Nephron (organoid): ENCODE data around the gene RUVBL1.

Experiments used
- H3K27ac Mint-ChIP-seq, 3 experiments: 2 replicates each; pipeline ENCODE4 v1.8.0; 2020; ENCODE audit warnings: mixed read lengths in 3 of 3, mild to moderate bottlenecking in 2 of 3, moderate library complexity in 1 of 3
- H3K27me3 Mint-ChIP-seq: 2 replicates; pipeline ENCODE4 v1.8.0; 2021; ENCODE audit warnings: low read depth, mild to moderate bottlenecking, moderate library complexity, mixed read lengths
- H3K36me3 Mint-ChIP-seq: 2 replicates; pipeline ENCODE4 v1.8.0; 2020; ENCODE audit warnings: low read depth, mixed read lengths
- H3K4me1 Mint-ChIP-seq: 2 replicates; pipeline ENCODE4 v1.8.0; 2020; ENCODE audit warnings: mixed read lengths
- H3K4me3 Mint-ChIP-seq, 3 experiments: 2 replicates each; pipeline ENCODE4 v1.8.0; 2020; ENCODE audit warnings: mild to moderate bottlenecking in 3 of 3, mixed read lengths in 3 of 3, moderate library complexity in 2 of 3
- H3K9me3 Mint-ChIP-seq: 2 replicates; pipeline ENCODE4 v1.8.0; 2020; ENCODE audit warnings: mixed read lengths
- TF ChIP-seq, protein P1 (sequence below), 3 experiments: fragments of 200-600 bp; sonication (generic); IDR thresholded peaks; one replicate each; pipeline ENCODE4 v1.5.0; 2021; ENCODE audit warnings: antibody characterized with exemption in 3 of 3; ENCODE audit not compliant: unreplicated experiment in 3 of 3

Gene RUVBL1

DNA sequence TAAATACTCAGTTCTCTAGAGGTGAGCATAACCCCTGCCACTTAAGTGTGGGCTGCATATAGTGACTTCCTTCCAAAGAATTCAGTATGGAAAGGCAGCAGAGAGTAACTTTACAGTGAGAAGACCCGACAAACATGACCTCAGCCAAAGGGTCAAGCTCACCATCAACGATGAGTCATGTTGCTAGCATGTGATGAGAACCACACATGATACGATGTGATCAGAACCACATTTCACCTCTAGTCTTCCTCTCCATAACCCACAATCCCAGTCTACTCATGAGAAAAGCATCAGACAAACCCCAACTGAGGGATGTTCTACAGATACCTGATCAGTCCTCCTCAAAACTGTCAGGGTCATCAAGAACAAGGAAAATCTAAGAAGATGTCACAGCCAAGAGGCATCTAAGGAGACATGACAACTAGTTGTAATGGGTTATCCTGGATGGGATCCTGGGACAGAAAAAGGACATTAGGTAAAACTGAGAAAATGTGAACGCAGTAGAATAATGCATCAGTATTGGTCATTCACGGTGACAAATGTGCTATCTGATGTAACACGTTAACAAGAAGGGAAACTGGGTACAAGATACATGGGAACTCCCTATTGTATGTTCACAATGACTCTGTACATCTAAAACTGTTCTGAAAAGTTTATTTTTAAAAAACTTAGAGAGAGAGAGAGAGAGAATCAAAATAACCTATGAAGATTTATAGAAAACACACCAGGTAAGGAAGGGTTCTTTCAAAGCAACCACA, 43.1 kb downstream of the RUVBL1 start:
- H3K27ac Mint-ChIP-seq: no peak overlapping the region
- TF ChIP-seq, protein P1, sequence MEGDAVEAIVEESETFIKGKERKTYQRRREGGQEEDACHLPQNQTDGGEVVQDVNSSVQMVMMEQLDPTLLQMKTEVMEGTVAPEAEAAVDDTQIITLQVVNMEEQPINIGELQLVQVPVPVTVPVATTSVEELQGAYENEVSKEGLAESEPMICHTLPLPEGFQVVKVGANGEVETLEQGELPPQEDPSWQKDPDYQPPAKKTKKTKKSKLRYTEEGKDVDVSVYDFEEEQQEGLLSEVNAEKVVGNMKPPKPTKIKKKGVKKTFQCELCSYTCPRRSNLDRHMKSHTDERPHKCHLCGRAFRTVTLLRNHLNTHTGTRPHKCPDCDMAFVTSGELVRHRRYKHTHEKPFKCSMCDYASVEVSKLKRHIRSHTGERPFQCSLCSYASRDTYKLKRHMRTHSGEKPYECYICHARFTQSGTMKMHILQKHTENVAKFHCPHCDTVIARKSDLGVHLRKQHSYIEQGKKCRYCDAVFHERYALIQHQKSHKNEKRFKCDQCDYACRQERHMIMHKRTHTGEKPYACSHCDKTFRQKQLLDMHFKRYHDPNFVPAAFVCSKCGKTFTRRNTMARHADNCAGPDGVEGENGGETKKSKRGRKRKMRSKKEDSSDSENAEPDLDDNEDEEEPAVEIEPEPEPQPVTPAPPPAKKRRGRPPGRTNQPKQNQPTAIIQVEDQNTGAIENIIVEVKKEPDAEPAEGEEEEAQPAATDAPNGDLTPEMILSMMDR (IDR thresholded peaks at IDR 0.05; ENCODE audit: unreplicated experiment in 3 of 3): no peak
- peaks cover 21% of the 10 kb centered on the region for H3K27me3 Mint-ChIP-seq
- H3K9me3 Mint-ChIP-seq: no peaks in the 10 kb centered on the region
- H3K4me1 Mint-ChIP-seq: peaks cover 8% of the 10 kb centered on the region
- H3K4me3 Mint-ChIP-seq: no peak overlapping the region
- peaks cover 54% of the 10 kb centered on the region for H3K36me3 Mint-ChIP-seq

GRCh38 chr3:128079823-128080222, 43.8 kb downstream of the RUVBL1 start:
- Mint-ChIP-seq H3K27me3 (peaks cover 21% of the 10 kb centered on the region), H3K36me3 (peaks cover 50% of the 10 kb centered on the region), H3K4me1 (peaks cover 15% of the 10 kb centered on the region), H3K9me3 (no peaks in the 10 kb centered on the region), H3K27ac (no peak overlapping the region), H3K4me3 (no peak overlapping the region)
- TF ChIP-seq, protein P1 (IDR thresholded peaks at IDR 0.05; ENCODE audit: unreplicated experiment in 3 of 3): no peak

DNA sequence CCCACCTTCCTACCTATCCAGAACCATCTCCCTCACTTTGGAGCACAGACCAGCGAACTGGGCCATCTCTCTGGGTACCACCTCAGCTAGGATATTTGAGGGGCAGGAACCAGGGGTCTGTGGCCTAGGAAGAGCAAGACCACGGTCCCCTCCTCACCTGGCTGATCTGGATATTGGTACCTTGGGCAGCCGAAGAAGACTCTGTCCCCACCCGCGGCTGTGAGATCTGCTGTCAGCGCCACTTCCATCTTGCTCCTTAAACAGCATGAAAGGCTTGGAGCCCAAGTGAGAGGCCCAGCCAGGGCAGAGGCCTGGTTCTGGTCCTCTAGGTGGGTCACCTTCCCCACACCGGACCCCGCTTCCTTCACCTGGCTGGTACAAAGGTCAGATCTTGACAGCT, 44.7 kb downstream of the RUVBL1 start:
- H3K4me3 Mint-ChIP-seq: no peak overlapping the region
- TF ChIP-seq, protein P1 (IDR thresholded peaks at IDR 0.05; ENCODE audit: unreplicated experiment in 3 of 3): no peak
- peaks cover 43% of the 10 kb centered on the region for H3K36me3 Mint-ChIP-seq
- H3K9me3 Mint-ChIP-seq: no peaks in the 10 kb centered on the region
- no peak overlapping the region for H3K27ac Mint-ChIP-seq
- peaks cover 9% of the 10 kb centered on the region for H3K4me1 Mint-ChIP-seq
- peaks cover 21% of the 10 kb centered on the region for H3K27me3 Mint-ChIP-seq

DNA sequence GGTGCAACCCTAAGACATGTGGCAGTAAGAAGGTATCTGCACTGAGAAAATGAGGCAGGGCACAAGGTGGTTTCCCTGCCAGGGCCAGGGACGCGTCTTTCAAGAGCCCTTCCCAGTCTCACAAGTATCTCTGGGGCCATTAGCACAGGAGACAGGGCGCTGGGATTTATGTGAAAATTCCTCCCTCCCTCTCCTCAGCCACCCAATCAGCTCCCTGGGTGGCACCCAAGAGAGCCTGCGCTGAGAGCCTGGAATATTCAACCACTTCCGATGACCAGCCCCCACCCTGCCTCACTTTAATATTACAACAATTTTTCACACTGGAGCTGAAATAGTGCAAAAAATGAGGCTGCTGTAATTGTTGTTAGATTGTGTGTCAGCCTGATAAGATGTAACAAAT, 45.3 kb downstream of the RUVBL1 start:
- H3K9me3 Mint-ChIP-seq: no peaks in the 10 kb centered on the region
- peaks cover 43% of the 10 kb centered on the region for H3K36me3 Mint-ChIP-seq
- TF ChIP-seq, protein P1 (IDR thresholded peaks at IDR 0.05; ENCODE audit: unreplicated experiment in 3 of 3): no peak
- H3K27ac Mint-ChIP-seq: no peak overlapping the region
- H3K4me1 Mint-ChIP-seq: peaks cover 9% of the 10 kb centered on the region
- H3K4me3 Mint-ChIP-seq: peak overlapping the region; percentile 60 to 65 (median 62)
- H3K27me3 Mint-ChIP-seq: peaks cover 21% of the 10 kb centered on the region

DNA sequence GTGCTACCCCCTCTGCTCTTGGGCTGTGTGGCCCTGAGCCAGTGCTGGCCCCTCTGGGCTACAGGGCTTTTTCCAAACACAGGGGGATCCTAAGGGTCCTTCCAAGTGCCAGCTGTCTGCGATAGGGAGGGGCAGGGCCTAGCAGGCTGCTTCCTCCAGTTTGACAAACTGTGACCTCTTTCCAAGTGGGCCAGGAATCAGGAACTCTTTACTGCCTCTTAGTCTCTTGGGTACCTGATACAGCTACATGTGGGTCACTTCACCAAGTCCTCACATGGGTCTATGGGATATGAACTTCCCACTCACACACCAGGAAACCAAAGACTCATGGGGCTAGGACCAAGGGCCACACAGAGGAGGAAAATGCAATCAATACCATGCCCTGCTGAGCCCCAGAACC, 45.9 kb downstream of the RUVBL1 start:
- H3K36me3 Mint-ChIP-seq: peaks cover 37% of the 10 kb centered on the region
- peaks cover 9% of the 10 kb centered on the region for H3K4me1 Mint-ChIP-seq
- H3K4me3 Mint-ChIP-seq: peak overlapping the region; percentile 26 to 65 (median 55)
- H3K27ac Mint-ChIP-seq: no peak overlapping the region
- no peaks in the 10 kb centered on the region for H3K9me3 Mint-ChIP-seq
- peaks cover 15% of the 10 kb centered on the region for H3K27me3 Mint-ChIP-seq
- TF ChIP-seq, protein P1 (IDR thresholded peaks at IDR 0.05; ENCODE audit: unreplicated experiment in 3 of 3): no peak

- peaks cover 9% of the 10 kb centered on the region for H3K4me1 Mint-ChIP-seq
- peaks cover 34% of the 10 kb centered on the region for H3K36me3 Mint-ChIP-seq
- H3K27ac Mint-ChIP-seq: no peak overlapping the region
- peaks cover 14% of the 10 kb centered on the region for H3K27me3 Mint-ChIP-seq
- TF ChIP-seq, protein P1 (IDR thresholded peaks at IDR 0.05; ENCODE audit: unreplicated experiment in 3 of 3): no peak
- peak overlapping the region; percentile 26 to 65 (median 52) for H3K4me3 Mint-ChIP-seq
- H3K9me3 Mint-ChIP-seq: no peaks in the 10 kb centered on the region
These were observed 46.4 kb downstream of the RUVBL1 start for GRCh38 chr3:128077202-128077624.
